GM21423 (cell line): Measurements from ENCODE around the gene CPXM2.
A peak's percentile ranks its signal among the peaks of the same experiment; 100 is the strongest.

Experiments
- ATAC-seq: cut with Tn5 transposase; IDR thresholded peaks from one replicate; pipeline ENCODE4 v1.9.1; 2021; ENCODE audit warnings: mild to moderate bottlenecking, moderate library complexity; ENCODE audit not compliant: unreplicated experiment

The CPXM2 gene

GRCh38 chr10:123891144-123892071 lies at the start of gene CPXM2:
Gene CPXM2, minus strand, starts transcription at chr10:123891807. Its CDS starts 148 bp downstream, at chr10:123891659.
- ATAC-seq, result no peak

- no peak for ATAC-seq
Observed at GRCh38 chr10:123939591-123939990, 48.0 kb upstream of the CPXM2 start.

GRCh38 chr10:123938890-123939289 lies 47.3 kb upstream of the CPXM2 start:
- ATAC-seq, result no peak

GRCh38 chr10:123936426-123936825 lies 44.8 kb upstream of the CPXM2 start:
- ATAC-seq, result no peak

- ATAC-seq, result no peak
Observed at GRCh38 chr10:123935680-123936079, 44.1 kb upstream of the CPXM2 start.

GRCh38 chr10:123934846-123935245 lies 43.2 kb upstream of the CPXM2 start:
- ATAC-seq, result no peak

GRCh38 chr10:123930340-123931001 lies 38.9 kb upstream of the CPXM2 start:
- no peak for ATAC-seq

- ATAC-seq, result no peak
Observed at GRCh38 chr10:123929791-123930190, 38.2 kb upstream of the CPXM2 start.

- no peak for ATAC-seq
Observed at GRCh38 chr10:123928427-123928826, 36.8 kb upstream of the CPXM2 start.

- ATAC-seq, result peak; percentile 90
Observed at GRCh38 chr10:123926401-123927264, 35.0 kb upstream of the CPXM2 start.

GRCh38 chr10:123922126-123922525 lies 30.5 kb upstream of the CPXM2 start:
- no peak for ATAC-seq

- no peak for ATAC-seq
Observed at GRCh38 chr10:123916775-123917174, 25.2 kb upstream of the CPXM2 start.

- ATAC-seq, result no peak
Observed at GRCh38 chr10:123913688-123914268, 22.2 kb upstream of the CPXM2 start.

GRCh38 chr10:123912871-123913270 lies 21.3 kb upstream of the CPXM2 start:
- ATAC-seq, result no peak

GRCh38 chr10:123912466-123912865 lies 20.9 kb upstream of the CPXM2 start:
- no peak for ATAC-seq

- no peak for ATAC-seq
Observed at GRCh38 chr10:123911866-123912265, 20.3 kb upstream of the CPXM2 start.

- no peak for ATAC-seq
Observed at GRCh38 chr10:123909866-123910265, 18.3 kb upstream of the CPXM2 start.

- ATAC-seq, result no peak
Observed at GRCh38 chr10:123909426-123909825, 17.8 kb upstream of the CPXM2 start.

GRCh38 chr10:123908379-123908778 lies 16.8 kb upstream of the CPXM2 start:
- ATAC-seq, result no peak

- no peak for ATAC-seq
Observed at GRCh38 chr10:123906884-123907652, 15.5 kb upstream of the CPXM2 start.
